ENCODE data around the gene DIP2B.

Gene DIP2B

DNA sequence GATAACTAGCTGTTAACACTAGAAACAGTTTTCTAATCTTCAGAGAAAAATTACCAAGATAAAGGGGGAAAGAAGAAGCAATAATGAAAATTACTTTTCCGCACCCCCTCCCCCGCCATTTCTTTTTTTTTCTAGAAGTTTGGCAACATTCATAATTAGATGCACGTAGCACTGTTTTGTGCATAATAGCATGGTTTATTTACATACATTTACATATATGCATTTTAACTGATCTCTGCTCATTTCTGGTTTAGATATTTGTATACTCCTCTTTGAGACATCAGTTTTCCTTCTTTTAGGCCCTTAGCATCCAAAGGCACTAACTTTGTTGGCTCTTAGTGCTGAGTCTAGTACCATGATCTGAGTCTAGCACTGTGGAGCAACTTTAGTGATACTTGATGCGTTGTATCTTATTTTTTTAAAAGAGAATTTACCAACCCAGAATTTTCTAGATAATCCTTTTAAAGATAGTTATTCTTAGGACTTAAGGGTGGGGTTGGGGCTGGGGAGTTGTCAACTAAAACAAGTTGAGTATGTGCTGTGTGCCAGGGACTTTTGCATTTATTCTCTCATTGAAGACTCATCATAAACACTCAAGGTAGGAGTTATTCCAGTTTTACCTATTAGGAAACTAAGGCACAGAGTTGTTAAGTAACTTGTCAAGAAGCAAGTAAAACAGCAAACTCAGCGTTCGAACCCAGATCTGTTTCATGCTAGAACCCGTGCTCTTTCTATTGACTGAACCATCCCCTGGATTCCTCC lies 110.5 kb downstream of the DIP2B start:
- Histone ChIP-seq H2AFZ (ENCODE audit: low read depth, low read length) (no peak overlapping the region), H3K4me1 (ENCODE audit: low read length) (no peaks in the 10 kb centered on the region), H3K4me3 (ENCODE audit: low read length) (no peak overlapping the region), H3K27me3 (ENCODE audit: low read depth, low read length) (no peaks in the 10 kb centered on the region), H3K27ac (ENCODE audit: low read length) (no peak overlapping the region), H3K4me2 (ENCODE audit: low read length) (no peak overlapping the region), H3K9ac (ENCODE audit: low read length) (no peak overlapping the region), H3K36me3 (replicated peaks; ENCODE audit: low read depth, low read length) (no peaks in the 10 kb centered on the region), H3K9me3 (ENCODE audit: insufficient read depth, low read length) (no peaks in the 10 kb centered on the region), H3K79me2 (ENCODE audit: low read length) (0 out of 2 replicates have a peak, but pooled peaks cover 6% of the 10 kb centered on the region), H4K20me1 (ENCODE audit: insufficient read depth, low read length) (no peaks in the 10 kb centered on the region)
- TF ChIP-seq, protein P1, sequence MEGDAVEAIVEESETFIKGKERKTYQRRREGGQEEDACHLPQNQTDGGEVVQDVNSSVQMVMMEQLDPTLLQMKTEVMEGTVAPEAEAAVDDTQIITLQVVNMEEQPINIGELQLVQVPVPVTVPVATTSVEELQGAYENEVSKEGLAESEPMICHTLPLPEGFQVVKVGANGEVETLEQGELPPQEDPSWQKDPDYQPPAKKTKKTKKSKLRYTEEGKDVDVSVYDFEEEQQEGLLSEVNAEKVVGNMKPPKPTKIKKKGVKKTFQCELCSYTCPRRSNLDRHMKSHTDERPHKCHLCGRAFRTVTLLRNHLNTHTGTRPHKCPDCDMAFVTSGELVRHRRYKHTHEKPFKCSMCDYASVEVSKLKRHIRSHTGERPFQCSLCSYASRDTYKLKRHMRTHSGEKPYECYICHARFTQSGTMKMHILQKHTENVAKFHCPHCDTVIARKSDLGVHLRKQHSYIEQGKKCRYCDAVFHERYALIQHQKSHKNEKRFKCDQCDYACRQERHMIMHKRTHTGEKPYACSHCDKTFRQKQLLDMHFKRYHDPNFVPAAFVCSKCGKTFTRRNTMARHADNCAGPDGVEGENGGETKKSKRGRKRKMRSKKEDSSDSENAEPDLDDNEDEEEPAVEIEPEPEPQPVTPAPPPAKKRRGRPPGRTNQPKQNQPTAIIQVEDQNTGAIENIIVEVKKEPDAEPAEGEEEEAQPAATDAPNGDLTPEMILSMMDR (IDR thresholded peaks at IDR 0.05; ENCODE audit: low read depth, low read length) = no peak
- no peak for TF ChIP-seq EZH2phosphoT487 (IDR thresholded peaks at IDR 0.05; ENCODE audit: low read depth)

DNA sequence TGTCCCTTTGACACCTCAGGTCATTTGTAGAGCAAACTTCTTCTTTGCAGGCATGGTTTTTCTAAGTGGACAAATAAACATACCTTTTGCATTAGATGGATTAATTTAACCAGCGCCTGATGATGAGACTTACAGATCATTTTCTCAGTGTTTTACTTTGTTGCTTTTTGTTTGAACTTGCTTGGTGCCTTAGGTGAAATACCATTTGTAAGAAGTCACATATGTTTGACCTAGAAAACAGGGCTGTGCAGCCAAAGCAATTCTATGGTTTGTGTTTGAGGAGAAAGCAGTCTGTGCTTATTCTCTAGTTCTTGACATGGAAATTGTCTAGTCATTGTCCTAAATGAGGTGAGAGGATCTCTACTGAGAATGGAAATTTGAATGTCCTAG lies 111.1 kb downstream of the DIP2B start:
- Histone ChIP-seq H2AFZ (ENCODE audit: low read depth, low read length) (no peak overlapping the region), H3K4me3 (ENCODE audit: low read length) (no peak overlapping the region), H3K4me1 (ENCODE audit: low read length) (no peaks in the 10 kb centered on the region), H3K27me3 (ENCODE audit: low read depth, low read length) (no peaks in the 10 kb centered on the region), H3K9me3 (ENCODE audit: insufficient read depth, low read length) (no peaks in the 10 kb centered on the region), H3K4me2 (ENCODE audit: low read length) (no peak overlapping the region), H3K36me3 (replicated peaks; ENCODE audit: low read depth, low read length) (no peaks in the 10 kb centered on the region), H4K20me1 (ENCODE audit: insufficient read depth, low read length) (no peaks in the 10 kb centered on the region), H3K79me2 (ENCODE audit: low read length) (0 out of 2 replicates have a peak, but pooled peaks cover 6% of the 10 kb centered on the region), H3K9ac (ENCODE audit: low read length) (no peak overlapping the region), H3K27ac (ENCODE audit: low read length) (no peak overlapping the region)
- TF ChIP-seq, protein P1 (IDR thresholded peaks at IDR 0.05; ENCODE audit: low read depth, low read length) = no peak
- no peak for TF ChIP-seq EZH2phosphoT487 (IDR thresholded peaks at IDR 0.05; ENCODE audit: low read depth)

DNA sequence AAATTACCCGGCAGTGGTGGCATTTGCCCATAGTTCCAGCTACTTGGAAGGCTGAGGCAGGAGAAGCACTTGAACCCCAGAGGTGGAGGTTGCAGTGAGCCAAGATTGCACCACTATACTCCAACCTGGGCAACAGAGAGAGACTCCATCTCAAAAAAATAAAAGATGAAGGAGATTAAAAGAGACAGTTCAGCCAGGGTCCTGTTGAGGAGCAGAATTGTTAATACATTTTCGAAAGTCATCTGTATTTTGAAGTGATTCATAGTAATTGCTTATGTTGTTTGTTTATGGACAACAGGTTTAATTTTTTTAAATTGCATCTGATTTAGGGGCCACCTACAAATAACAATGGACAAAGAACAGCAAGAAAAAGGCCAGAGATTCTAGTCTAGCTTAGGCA lies 112.9 kb downstream of the DIP2B start:
- Histone ChIP-seq H2AFZ (ENCODE audit: low read depth, low read length) (no peak overlapping the region), H3K9me3 (ENCODE audit: insufficient read depth, low read length) (no peaks in the 10 kb centered on the region), H3K4me3 (ENCODE audit: low read length) (no peak overlapping the region), H3K36me3 (replicated peaks; ENCODE audit: low read depth, low read length) (no peaks in the 10 kb centered on the region), H3K4me1 (ENCODE audit: low read length) (no peaks in the 10 kb centered on the region), H3K9ac (ENCODE audit: low read length) (no peak overlapping the region), H3K27ac (ENCODE audit: low read length) (no peak overlapping the region), H3K79me2 (ENCODE audit: low read length) (0 out of 2 replicates have a peak, but pooled peaks cover 6% of the 10 kb centered on the region), H3K27me3 (ENCODE audit: low read depth, low read length) (no peaks in the 10 kb centered on the region), H3K4me2 (ENCODE audit: low read length) (no peak overlapping the region), H4K20me1 (ENCODE audit: insufficient read depth, low read length) (no peaks in the 10 kb centered on the region)
- no peak for TF ChIP-seq EZH2phosphoT487 (IDR thresholded peaks at IDR 0.05; ENCODE audit: low read depth)
- TF ChIP-seq, protein P1 (IDR thresholded peaks at IDR 0.05; ENCODE audit: low read depth, low read length) = no peak

DNA sequence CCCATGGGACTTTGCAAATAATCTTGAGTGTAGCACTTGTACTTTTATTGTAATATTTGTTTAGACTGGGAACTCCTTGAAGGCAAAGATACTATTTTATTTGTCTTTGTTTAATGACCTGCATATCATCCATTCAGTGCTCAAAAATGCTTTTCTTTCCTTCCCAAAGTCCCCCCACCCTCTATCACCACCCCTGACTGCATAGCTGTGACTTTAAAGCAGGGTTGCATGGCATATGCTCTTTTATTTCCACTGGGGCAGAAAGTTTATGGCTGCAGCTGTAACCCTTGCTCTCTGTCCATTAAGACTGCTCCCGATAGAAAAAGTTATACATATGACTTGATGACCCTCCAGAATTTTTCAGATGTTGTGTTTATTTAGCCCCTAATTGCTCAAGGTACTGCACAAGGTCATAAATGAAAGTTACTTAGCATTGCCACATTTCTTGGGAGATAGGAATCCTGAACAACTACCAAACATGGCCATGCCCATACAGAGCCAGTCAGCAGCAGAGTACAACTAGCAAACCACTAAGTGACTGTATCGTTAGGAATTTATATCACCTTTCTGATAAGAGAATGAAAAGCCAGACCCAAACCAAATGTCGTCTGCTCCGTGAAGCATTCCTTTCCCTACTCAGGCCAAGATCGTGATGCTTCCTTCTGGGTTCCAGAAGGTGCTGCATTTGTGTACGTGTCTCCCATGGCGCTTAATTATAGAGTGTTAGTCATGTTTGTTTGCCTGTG lies 114.3 kb downstream of the DIP2B start:
- no peak overlapping the region for H3K4me3 ChIP-seq (ENCODE audit: low read length)
- H3K79me2 ChIP-seq (ENCODE audit: low read length) = 0 out of 2 replicates have a peak, but pooled peaks cover 6% of the 10 kb centered on the region
- H3K9ac ChIP-seq (ENCODE audit: low read length) = no peak overlapping the region
- no peaks in the 10 kb centered on the region for H3K27me3 ChIP-seq (ENCODE audit: low read depth, low read length)
- TF ChIP-seq, protein P1 (IDR thresholded peaks at IDR 0.05; ENCODE audit: low read depth, low read length) = no peak
- no peak for TF ChIP-seq EZH2phosphoT487 (IDR thresholded peaks at IDR 0.05; ENCODE audit: low read depth)
- no peak overlapping the region for H3K27ac ChIP-seq (ENCODE audit: low read length)
- H2AFZ ChIP-seq (ENCODE audit: low read depth, low read length) = no peak overlapping the region
- H4K20me1 ChIP-seq (ENCODE audit: insufficient read depth, low read length) = no peaks in the 10 kb centered on the region
- H3K4me2 ChIP-seq (ENCODE audit: low read length) = no peak overlapping the region
- no peaks in the 10 kb centered on the region for H3K4me1 ChIP-seq (ENCODE audit: low read length)
- H3K9me3 ChIP-seq (ENCODE audit: insufficient read depth, low read length) = no peaks in the 10 kb centered on the region
- H3K36me3 ChIP-seq (replicated peaks; ENCODE audit: low read depth, low read length) = no peaks in the 10 kb centered on the region

All from OCI-LY3 (cell line).